Stimulated activated CD8-positive, alpha-beta memory T cell treated with anti-CD3 and anti-CD28 coated beads, Interleukin-7, amount 100 ng/mL, for 1 hour (primary cell): ENCODE measurements around the gene NMUR1.
"Not testable (repeated sequence)": the region's sequence is repeated elsewhere in the genome, so short reads cannot be mapped to it uniquely, and the experiment has no call there.

ENCODE experiments used
- DNase-seq, 2 donors: peaks; one replicate each; pipeline ENCODE4 v3.0.0-alpha.2; 2020; ENCODE audit warnings: low read depth in 2 of 2

The NMUR1 gene, protein sequence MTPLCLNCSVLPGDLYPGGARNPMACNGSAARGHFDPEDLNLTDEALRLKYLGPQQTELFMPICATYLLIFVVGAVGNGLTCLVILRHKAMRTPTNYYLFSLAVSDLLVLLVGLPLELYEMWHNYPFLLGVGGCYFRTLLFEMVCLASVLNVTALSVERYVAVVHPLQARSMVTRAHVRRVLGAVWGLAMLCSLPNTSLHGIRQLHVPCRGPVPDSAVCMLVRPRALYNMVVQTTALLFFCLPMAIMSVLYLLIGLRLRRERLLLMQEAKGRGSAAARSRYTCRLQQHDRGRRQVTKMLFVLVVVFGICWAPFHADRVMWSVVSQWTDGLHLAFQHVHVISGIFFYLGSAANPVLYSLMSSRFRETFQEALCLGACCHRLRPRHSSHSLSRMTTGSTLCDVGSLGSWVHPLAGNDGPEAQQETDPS

DNA sequence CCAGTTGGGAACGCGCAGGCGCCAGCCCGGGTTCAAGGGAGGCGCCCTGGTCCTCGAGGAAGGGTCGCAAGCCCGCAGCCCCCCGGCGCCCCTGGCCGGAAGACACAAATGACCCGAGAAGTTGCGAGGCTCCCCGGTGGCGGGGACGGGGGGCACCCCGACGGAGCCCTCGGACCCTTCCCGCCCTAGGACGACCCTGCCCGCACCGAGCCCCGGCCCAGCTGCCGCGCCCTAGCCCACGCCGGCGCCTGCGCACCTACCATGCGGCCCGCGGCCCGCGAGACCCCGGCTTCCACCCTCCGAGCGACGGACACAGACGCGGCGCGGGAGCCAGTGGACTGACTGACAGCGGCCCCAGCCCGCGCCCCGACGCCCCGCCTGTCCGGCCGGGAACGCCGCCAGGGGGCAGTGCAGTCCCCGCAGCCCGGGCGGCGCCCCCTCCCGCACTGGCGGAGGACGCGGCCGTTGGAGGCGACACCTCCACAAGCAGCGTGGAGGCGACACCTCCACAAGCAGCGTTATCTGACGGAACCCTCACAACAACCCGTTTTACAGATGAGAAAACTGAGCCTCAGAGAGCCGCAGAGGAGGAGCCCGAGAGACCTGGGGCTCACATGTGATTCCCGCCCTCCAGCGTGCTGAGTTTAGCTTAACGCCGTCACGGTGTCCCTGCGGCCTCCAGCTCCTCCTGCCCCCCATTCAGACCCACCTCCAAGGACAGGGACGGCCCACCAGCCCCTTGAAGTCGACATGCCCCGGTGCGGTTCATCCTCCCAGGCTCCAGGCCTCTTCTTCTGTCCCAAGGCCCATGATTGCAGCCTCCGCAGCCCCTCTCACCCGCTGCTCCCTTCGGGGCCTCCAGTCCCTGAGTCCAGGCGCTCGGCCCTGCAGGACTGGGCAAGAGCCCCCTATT, at the start of gene NMUR1:
Gene NMUR1, minus strand, starts transcription at position 347 of the 913 bp plus-strand sequence. Its CDS starts 84 bp downstream, at position 263.
- DNase-seq, result peak; percentile 41 to 56

DNA sequence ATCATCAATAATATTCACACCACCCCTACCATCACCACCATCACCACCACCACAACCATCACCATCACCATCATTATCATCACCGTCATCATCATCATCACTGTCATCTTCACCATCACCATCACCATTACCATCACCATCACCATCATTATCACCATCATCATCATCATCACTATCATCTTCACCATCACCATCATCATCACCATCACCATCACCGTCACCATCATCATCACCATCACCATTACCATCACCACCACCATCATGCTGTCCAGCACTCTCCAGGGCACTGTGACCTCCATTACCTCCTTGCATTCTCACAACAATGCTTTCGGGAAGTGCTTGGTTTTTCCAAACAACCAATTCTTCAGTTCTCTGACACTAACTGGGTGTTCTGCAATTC, 49.3 kb upstream of the NMUR1 start:
- no peak for DNase-seq

DNA sequence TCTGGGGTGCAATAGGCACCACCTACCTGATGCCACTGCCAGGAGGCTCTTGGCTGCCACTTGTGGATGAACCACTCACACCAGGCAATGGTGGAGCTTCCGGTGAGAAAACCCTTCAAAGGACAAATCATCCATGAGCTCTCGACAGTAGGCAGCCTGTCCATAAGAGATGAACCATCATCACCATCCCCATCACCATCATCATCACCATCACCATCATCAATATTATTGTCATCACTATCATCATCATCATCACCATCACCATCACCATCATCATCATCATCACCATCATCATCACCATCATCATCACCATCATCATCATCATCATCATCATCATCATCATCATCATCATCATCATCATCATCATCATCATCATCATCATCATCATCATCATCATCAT, 48.4 kb upstream of the NMUR1 start:
- not testable (repeated sequence) for DNase-seq

DNA sequence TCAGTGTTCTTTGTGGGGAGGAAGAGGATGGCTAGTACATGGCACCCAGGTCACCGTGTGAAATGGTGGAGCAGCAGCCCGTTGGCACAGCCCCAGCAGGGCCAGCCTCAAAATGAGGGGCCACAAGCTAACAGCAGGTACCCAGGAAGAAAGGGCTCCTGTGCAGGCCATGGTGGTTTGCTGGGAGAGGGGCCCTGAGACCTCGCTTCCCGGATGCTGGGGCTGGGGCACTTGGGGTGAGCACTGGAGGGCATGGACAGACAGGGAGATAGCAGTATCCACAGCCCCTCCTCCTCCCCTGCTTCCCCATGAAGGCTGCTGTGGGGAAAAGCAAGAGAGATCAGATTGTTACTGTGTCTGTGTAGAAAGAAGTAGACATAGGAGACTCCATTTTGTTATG, 46.2 kb upstream of the NMUR1 start:
- DNase-seq, result no peak

DNA sequence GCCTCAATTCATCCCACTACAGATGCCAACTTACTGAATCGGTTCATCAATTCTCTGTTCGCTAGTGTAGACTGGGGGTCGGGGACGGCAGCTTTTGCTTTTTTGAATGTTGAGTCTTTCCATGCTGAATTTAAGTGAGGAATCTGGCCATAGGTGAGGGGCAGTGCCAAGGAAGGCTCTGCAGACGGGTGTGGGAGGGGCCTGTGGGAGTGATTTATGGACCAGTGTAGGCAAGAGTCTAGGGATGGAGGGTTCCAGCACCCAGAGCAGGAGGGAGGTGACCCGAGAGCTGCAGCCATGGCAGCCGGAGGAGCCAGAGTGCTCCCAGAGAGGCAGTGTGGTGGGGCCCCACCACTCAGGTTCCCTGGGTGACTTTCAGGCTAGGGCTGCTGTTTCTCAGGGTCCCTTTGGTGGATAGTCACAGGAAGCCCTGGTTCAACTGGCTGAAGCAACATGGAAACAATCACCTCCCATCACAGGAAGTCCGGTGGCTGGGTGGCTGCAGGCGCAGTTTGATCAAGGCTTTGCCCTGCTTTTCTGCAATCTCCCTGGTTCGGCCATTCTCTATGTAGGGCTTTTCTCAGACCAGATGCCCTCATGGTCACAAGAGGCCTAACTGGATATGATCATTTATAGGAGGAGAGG, 45.5 kb upstream of the NMUR1 start:
- DNase-seq, result no peak

DNA sequence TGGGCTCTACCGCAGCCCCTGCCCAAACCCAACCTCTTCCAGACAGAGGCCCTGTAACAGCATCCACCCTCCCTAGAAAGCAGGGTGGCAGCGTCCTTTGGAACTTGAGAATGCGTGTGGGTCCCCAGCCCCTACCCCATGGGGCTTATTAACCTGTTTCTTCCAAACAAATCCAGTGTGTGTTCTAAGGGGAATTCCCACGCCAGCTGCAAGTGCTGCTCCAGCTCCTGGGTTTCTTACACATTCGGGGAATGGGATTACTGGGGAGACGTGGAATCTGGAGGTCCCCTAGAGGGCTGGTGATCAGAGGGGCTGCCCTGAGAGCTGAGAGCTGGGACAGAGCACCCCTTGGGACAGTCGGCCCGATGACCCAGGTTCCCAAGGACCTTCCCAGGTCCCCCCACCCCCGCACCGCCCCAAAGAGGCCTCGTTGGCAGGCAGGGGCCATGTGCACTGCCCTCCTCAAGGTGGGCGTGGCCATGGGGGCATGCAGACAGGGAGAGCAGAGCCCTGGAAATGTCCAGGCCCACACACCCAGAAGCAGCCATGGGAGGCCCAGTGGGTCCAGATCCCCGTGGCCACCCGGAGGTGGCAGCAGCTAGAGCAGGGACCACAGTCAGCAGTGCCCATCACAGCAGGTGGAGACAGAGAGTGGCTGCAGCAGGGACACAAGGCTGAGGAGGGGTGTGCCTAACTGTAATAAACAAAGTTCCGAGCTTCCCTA, 43.6 kb upstream of the NMUR1 start:
- no peak for DNase-seq

DNA sequence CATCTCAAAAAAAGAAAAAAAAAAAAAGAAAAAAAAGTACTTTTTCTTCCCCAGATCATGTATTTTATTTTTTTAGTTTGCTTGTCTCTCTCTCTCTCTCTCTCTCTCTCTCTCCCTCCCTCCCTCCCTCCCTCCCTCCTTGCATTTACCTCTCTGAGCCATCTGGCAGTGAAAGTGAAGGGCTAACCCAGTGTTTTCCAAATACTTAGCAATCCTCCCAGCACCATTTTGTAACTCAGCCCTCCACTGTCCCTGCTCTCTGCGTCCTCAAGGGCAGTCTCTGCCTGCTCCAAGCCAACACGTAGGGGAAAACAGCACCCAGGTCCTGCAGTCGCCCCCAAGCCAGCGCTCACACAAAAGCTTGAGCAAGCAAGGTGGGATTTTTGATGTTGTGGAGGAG, 42.9 kb upstream of the NMUR1 start:
- no peak for DNase-seq

DNA sequence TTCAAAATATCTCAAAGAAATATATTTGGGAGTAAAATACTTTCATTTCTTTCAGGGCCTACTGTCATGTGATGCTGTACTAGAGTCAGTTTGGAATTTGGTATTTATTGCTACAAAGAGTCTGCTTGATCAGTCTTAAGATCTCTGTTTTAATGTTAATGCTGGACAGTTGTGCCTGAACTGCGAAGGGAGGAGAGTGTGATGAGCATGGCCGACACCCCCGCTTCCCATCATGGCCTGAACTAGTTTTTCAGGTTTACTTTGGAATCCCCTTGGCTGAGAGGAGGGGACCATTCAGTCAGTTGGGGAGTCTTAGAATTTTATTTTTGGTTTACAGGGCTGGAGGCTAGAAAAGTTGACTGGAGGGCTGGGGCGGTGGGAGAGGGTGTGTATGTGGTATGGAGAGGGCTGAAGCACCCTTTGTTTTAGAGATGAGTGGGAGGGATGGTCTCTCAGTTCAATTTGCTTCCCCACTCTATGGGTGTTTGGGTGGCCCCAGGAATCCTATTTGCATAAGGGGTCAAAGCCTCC, 41.5 kb upstream of the NMUR1 start:
- DNase-seq, result no peak

DNA sequence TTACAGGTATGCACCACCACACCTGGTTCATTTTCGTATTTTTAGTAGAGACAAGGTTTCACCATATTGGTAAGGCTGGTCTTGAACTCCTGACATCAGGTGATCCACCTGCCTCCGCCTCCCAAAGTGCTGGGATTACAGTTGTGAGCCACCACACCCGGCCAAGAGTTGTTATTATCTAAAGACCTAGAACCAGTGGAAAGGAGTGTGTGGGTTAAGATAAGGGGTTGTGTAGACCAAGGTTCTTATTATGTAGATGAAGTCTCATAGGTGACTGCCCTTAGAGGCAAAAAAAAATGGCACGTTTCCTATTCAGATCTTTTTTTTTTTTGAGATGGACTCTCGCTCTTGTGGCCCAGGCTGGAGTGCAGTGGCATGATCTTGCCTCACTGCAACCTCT, 40.7 kb upstream of the NMUR1 start:
- DNase-seq, result not testable (repeated sequence)

DNA sequence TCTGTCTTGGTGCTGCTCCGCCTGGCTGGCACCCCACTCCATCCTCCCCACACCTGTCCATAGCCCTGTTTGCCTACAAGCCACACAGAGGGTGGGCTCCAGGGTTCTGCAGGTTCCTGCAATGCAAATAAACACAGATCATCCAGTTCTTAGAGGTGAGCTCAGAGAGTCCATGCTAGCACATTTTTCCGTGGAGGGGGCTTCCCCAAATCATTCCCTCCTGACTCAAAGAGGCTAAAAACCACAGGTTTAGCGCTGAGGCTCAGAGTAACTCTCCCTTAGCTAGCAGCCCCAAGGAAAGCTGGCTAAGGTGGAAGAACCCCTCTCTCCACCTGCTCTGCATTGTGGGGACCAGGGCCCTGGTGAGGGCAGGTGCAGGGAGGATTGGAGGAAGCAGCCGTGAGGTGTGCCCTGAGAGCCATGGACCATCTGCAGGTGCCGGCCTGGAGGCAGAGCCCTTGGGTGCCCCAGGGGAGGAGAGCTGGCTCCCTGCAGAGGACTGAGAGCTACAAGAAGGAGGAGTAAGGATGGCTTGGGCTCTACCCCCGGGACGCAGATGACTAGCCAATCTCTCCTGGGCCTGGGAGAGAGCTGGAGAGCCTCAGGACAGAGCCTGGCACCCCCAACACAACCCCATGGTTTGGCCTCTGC, 38.7 kb upstream of the NMUR1 start:
- no peak for DNase-seq

DNA sequence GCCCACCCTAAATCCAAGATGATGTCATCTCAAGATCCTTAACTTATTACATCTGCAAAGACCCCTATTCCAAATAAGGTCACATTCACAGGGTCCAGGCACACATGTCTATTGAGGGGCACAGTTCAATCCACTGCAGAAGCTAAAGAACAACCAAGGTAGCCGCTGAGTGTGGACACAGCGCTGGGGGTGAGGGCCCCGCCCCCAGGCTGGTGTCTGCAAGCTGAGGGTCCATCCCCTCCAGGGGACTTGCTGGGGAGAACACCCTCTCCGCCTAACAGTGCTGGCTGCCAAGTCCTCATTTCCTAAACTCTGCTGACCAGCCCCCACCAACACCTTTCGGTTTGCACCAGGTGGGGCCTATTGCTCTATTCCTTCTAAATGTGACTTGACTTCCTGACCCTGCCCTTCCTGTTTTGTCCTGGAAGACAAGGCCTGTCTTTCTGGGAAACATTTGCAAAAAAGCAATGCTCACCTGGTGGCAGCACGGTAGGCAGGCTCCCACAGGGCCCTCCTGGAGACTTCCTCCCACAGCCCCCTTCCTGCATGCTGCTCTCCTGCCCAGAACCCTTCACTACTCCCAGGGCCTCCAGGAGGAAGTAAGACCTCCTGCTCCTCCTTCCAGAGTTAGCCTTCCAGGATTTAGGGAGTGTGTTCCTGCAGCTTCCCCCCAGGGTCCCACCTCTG, 38.0 kb upstream of the NMUR1 start:
- DNase-seq, result no peak

DNA sequence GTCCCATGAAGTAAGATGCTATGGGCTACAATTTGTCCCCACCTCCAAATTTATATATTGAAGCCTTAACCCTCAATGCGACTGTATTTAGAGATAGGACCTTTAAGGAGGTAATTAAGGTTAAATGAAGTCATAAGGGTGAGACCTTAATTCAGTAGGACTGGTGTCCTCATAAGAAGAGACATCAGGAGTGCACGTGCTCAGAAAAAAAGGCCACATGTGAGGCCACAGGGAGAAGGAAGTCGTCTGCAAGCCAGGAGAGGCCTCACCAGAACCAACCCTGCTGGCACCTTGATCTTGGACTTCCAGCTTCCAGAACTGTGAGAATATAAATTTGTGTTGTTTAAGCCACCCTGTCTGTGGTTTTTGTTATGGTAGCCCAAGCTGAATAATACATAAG, 36.9 kb upstream of the NMUR1 start:
- no peak for DNase-seq

DNA sequence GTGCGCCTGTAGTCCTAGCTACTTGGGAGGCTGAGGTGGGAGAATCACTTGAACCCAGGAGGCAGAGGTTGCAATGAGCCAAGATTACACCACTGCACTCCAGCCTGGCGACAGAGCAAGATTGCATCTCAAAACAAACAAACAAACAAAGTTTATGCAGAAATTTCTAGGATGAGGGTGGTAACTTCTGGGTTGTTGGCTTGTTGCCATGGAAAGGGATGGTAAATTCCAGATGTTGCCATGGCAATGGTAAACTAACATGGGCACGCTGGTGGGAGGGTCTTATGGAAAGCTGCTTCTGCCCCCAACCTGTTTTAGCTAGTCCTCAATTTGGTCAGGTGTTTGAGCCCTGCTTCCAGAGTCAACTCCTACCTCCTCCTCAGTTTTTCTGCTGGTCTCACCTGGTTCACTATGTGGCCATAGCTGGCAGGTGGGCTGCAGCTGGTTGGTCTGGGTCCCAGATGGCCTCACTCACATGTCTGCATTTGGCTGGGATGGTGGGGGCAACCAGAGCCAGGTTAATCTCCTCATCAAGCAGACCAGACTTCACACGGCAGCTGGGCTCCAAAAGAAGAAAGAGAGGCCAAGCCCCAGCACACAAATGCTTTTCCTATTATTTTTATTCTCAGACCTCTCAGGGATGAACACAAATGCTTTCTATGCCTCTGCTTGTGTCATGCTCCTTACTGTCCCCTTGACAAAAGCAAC, 35.8 kb upstream of the NMUR1 start:
- no peak for DNase-seq

DNA sequence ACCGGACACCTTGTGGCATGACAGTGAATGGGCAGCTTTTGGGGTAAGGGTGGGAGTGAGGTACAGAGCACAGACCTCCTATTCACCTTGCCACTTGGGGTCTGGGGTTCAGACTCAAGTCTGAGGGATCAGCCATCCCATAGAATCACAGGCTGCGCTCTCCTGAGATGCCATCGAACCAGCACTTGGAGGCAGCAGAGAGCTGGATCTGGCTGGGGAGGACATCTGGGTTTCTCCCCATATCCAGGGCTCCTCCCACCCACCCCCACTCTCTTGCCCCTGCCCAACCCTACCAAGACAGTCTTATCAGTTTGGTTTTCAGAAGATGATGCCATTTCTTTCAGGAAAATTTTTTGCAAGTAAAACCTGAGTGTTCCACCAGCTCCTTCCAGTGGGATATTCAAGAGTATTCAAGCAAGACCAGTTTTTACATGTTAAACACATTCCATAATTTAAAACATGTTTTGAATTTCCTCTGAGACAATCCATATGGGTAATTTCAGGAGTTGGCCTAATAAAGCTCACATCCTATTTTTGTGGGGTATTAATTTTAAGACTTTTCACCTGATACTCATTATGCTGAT, 33.2 kb upstream of the NMUR1 start:
- no peak for DNase-seq

DNA sequence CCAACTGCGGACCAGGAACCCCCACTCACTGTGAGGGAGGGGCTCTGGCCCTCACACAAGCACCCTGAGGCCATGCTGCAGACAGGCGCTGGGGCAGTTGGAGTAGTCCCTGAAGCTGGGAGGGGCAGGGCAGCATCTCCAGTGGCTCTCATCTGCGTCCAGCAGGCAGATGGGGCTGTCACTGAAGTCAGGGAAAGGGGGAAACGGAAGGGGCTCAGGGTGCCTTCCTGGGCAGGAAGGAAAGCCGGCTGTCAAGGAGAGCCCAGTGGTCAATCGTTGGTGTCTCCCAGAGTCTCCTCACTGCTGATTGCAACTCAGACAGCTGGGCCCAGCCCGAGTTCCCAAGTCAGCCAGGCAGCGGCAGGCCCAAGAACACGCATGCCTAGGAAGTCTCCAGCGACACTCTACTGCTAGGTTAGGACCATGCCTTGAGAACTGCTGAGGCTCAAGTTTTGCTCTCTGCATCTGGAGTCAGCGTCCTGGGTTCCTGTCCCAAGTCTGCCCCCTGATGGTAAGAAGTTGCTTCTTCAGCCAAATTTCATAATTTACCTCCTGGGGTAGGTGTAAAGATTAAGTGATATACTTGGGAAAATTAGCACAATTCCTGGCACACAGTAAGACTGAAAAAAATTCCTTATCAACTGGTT, 27.4 kb upstream of the NMUR1 start:
- DNase-seq, result peak in 1 of 2 donors; percentile 14

DNA sequence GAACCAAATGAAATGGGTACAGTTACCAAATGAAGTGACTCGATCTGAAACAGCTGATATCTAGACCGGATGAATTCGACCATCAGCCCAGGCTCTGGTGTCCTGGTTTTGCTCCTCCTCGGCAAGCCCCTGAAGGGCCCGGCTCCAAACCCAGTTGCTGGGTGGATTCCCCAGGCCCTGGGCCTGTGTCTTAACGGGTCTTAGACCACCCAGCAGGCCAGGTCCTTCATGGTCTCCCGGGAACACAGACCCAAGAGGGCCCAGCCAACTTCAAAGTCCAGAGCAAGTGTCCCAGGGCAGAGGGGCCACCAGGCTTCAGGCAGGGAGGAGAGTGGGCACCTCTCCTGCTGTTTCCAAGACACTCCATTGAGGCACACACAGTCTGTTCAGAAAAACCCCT, 26.7 kb upstream of the NMUR1 start:
- no peak for DNase-seq

DNA sequence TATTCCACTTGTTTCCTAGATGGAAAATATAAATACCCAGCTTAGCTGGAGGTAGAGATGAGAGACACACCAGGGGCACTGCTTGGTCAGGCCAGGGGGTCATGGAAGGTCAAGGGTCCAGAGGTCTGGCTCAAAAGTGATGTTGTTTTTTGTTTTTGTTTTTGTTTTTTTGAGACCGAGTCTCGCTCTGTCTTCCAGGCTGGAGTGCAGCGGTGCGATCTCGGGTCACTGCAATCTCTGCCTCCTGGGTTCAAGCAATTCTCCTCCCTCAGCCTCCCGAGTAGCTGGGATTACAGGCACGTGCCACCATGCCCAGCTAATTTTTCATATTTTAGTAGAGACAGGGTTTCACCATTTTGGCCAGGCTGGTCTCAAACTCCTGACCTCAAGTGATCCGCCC, 26.3 kb upstream of the NMUR1 start:
- not testable (repeated sequence) for DNase-seq

DNA sequence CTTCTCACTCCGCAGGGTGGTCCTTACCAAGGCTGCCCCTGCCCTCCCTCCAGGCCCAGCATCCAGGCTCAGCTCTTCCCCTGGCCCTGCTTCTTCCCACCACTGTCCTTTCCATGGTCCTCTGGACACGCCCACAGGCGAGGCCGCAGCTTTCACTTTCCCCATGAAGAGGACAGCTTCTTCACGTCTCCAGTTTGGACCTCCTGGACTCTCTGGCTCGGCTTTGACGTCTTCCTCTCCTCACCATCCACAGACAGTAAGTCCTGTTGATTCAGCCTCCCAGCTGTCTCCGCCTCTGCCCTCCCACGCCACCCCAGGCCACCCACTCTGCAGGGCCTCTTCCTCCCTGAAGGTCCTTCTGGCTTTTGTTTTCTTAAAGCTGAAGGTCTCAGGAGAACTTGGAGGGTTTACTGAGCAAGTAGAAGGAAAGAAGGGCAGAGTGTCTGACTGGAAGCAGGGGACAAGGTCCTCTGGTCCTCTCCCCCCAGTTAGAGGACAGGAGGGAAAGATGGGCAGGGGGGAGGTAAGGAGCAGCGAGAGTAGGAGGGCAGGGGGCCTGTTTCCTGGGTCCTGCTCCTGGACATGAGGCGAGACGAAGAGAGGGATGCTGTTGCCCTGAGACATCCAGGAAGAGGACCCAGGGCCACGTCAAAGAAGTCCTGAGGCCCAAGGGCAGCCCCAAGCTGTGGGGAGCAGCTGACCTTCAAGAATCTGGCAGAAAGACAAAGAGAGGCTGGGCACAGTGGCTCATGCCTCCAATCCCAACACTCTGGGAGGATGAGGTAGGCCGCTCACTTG, 24.7 kb upstream of the NMUR1 start:
- no peak for DNase-seq
